Measurements from ENCODE around the gene PKN3. TPM values are rescaled to one million over a fixed set of nuclear protein-coding genes. Genes with fewer than 3 reads are reported as not detected.

The PKN3 gene
- total and polyA plus RNA-seq, 9 of the 15 experiments (the other 6 are each of a cell fraction or from before 2014, with no cell fraction given) = 0.82 to 49.2 (median 19.7) TPM

GRCh38 chr9:128688501-128689292, 13.6 kb upstream of the PKN3 start, which contains the start of gene SET (continued):
- TF ChIP-seq ZNF407 (IDR thresholded peaks at IDR 0.05; ENCODE audit: low read depth) (no peak), XRCC5 (IDR thresholded peaks at IDR 0.05; ENCODE audit: low read depth, low read length) (no peak), ZBTB11 (CRISPR knock-in tag; IDR thresholded peaks at IDR 0.05) (peak in 1 of 3 experiments; percentile 54; a peak in 1 of 6 replicates), EGR1 (conservative IDR thresholded peaks at IDR 0.05) (peak; percentile 36), SMARCC2 (IDR thresholded peaks at IDR 0.05; ENCODE audit: low read depth) (no peak), MEIS2 (IDR thresholded peaks at IDR 0.05; ENCODE audit: partially characterized antibody) (peak; percentile 78), GTF2E2 (tag; IDR thresholded peaks at IDR 0.05) (no peak), KLF16 (IDR thresholded peaks at IDR 0.05) (no peak), ZFP30 (CRISPR knock-in tag; IDR thresholded peaks at IDR 0.05; ENCODE audit: borderline replicate concordance) (no peak), GTF3C2 (IDR thresholded peaks at IDR 0.05; ENCODE audit: borderline replicate concordance, extremely low read depth, insufficient read length) (no peak)

All from K562 (cell line).